Spleen (tissue), 11 donors: ENCODE results near the gene ZNF862. TPM values are rescaled to one million over a fixed set of nuclear protein-coding genes. Genes with fewer than 3 reads are reported as not detected.

Experiments used
- DNase-seq: peaks from one replicate; pipeline ENCODE4 v3.0.0-alpha.2; 2020
- H3K27ac ChIP-seq, 8 donors: fragments of 200-600 bp; sonication (generic) in 7 of 8; 1 replicate in 4 of 8; 2 replicates in 4 of 8; pipeline versions ENCODE4 v1.5.0 to v1.8.0; 2016 to 2021; ENCODE audit warnings: inconsistent platforms in 4 of 8, mild to moderate bottlenecking in 4 of 8, moderate library complexity in 1 of 8
- H3K27me3 ChIP-seq, 7 donors: fragments of 200-600 bp; sonication (generic) in 6 of 7; replicated peaks in 1 of 7; 1 replicate in 4 of 7; 2 replicates in 3 of 7; pipeline versions ENCODE4 v1.5.0 to v1.8.0; 2016 to 2021; ENCODE audit warnings: inconsistent platforms in 3 of 7, mild to moderate bottlenecking in 1 of 7
- H3K36me3 ChIP-seq, 6 donors: fragments of 200-600 bp; sonication (generic) in 5 of 6; 1 replicate in 4 of 6; 2 replicates in 2 of 6; pipeline versions ENCODE4 v1.5.0 to v1.8.0; 2016 to 2021; ENCODE audit warnings: inconsistent platforms in 2 of 6
- H3K4me1 ChIP-seq, 6 donors: fragments of 200-600 bp; sonication (generic) in 5 of 6; 1 replicate in 3 of 6; 2 replicates in 3 of 6; pipeline versions ENCODE4 v1.5.0 to v1.8.0; 2016 to 2021; ENCODE audit warnings: inconsistent platforms in 3 of 6
- H3K4me3 ChIP-seq, 8 donors: fragments of 200-600 bp; sonication (generic) in 7 of 8; 1 replicate in 4 of 8; 2 replicates in 4 of 8; pipeline versions ENCODE4 v1.5.0 to v1.8.0; 2016 to 2021; ENCODE audit warnings: inconsistent platforms in 4 of 8, mild to moderate bottlenecking in 4 of 8, moderate library complexity in 2 of 8
- H3K9me3 ChIP-seq, 8 donors: fragments of 200-600 bp; sonication (generic) in 7 of 8; 1 replicate in 4 of 8; 2 replicates in 4 of 8; pipeline versions ENCODE4 v1.5.0 to v1.8.0; 2016 to 2021; ENCODE audit warnings: inconsistent platforms in 4 of 8
- POLR2A ChIP-seq, 3 donors: fragments of 450-650 bp; IDR thresholded peaks; one replicate each; pipeline ENCODE4 v1.5.1; 2017; ENCODE audit warnings: antibody characterized with exemption in 3 of 3, mild to moderate bottlenecking in 1 of 3
- POLR2AphosphoS5 ChIP-seq, 3 donors: sonication (generic); formaldehyde crosslinking; IDR thresholded peaks; one replicate each; pipeline ENCODE4 v1.5.1; 2017; ENCODE audit warnings: antibody characterized with exemption in 3 of 3
- WGBS, 5 donors: extraction: QIAGEN DNeasy Blood & Tissue Kit in 3 of 5; methylation state at CpG; one replicate each; pipeline versions ENCODE4 v1.1.5 to v1.1.7; 2013 to 2018; 5-methylcytosine and 5-hydroxymethylcytosine counted together
- intact Hi-C: fragments of 100-400 bp; cut with DNase I; formaldehyde crosslinking; loops from one replicate; pipeline ENCODE4 v1.15.0; 2023; ENCODE audit warnings: low total_unique reads
- polyA plus RNA-seq, 3 donors: library from polyadenylated mRNA; stranded (reverse); fragments of 200-250 nt; gene quantifications; one replicate each; pipeline ENCODE4 v1.2.1, GENCODE V29; 2013
- total RNA-seq, 7 donors: library from RNA; depleted of rRNA in 3 of 7; stranded (reverse); fragments of >200 nt in 3 of 7; fragmentation: NEBNext Ultra II Directional in 4 of 7; extraction: Animal tissue kit (Norgen Biotek cat#: 25700) in 4 of 7; gene quantifications; one replicate each; pipeline versions ENCODE4 v1.1.0 to v1.2.1, GENCODE V29; 2016 to 2021
- TF ChIP-seq, protein P1 (sequence below), 11 experiments: fragments of 200-600 bp in 7 of 11; fragments of 450-650 bp in 4 of 11; sonication (generic) in 4 of 11; IDR thresholded peaks in 8 of 11; conservative IDR thresholded peaks in 3 of 11; 1 replicate in 7 of 11; 2 replicates in 4 of 11; pipeline versions ENCODE4 v1.4.0 to v1.8.0; 2016 to 2021; ENCODE audit warnings: antibody characterized with exemption in 11 of 11, inconsistent platforms in 4 of 11, mild to moderate bottlenecking in 1 of 11
- donor health status: healthy with polysubstance abuse.
- donor health status: DM: no; HTN: no; CAD: no; lungs with moderate emphysema.
- donor health status: DM: no; HTN: no; CAD: no.
- donor health status: Bipolar disorder and iron deficiency.
- donor health status: healthy.
- donor health status: DM: no; HTN: no; CAD: no.
- donor health status: DM: yes; HTN: yes; CAD: no.

The ZNF862 gene
- total and polyA plus RNA-seq, 10 donors = 4.4 to 39.8 (median 25.4) TPM

DNA sequence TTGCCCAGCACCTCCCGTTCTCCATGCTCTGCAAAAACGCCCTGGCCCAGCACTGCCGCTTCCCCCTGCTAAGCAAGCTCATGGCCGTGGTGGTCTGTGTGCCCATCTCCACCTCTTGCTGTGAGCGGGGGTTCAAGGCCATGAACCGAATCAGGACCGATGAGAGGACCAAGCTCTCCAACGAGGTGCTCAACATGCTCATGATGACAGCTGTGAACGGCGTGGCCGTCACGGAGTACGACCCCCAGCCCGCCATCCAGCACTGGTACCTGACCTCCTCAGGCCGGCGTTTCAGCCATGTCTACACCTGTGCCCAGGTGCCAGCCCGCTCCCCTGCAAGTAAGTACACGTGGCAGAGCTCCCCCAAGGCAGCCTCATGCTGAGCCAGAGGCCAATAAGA lies 24.0 kb downstream of the ZNF862 start:
- intact Hi-C loops = no loop called here
- Histone ChIP-seq H3K27ac (no peak overlapping the region), H3K9me3 (no peaks in the 10 kb centered on the region), H3K36me3 (peaks cover 4 to 89% (median 46%) of the 10 kb centered on the region in 6 donors), H3K4me1 (peaks cover 0 to 35% (median 29%) of the 10 kb centered on the region in 6 donors), H3K4me3 (no peak overlapping the region), H3K27me3 (no peaks in the 10 kb centered on the region)
- WGBS, 5 donors = 89 to 94% (median 90%) methylated on average over 15 to 18 of the region's 18 CpGs
- no peak for DNase-seq
- TF ChIP-seq, protein P1, sequence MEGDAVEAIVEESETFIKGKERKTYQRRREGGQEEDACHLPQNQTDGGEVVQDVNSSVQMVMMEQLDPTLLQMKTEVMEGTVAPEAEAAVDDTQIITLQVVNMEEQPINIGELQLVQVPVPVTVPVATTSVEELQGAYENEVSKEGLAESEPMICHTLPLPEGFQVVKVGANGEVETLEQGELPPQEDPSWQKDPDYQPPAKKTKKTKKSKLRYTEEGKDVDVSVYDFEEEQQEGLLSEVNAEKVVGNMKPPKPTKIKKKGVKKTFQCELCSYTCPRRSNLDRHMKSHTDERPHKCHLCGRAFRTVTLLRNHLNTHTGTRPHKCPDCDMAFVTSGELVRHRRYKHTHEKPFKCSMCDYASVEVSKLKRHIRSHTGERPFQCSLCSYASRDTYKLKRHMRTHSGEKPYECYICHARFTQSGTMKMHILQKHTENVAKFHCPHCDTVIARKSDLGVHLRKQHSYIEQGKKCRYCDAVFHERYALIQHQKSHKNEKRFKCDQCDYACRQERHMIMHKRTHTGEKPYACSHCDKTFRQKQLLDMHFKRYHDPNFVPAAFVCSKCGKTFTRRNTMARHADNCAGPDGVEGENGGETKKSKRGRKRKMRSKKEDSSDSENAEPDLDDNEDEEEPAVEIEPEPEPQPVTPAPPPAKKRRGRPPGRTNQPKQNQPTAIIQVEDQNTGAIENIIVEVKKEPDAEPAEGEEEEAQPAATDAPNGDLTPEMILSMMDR (IDR thresholded peaks at IDR 0.05 in 8 of 11, conservative IDR thresholded peaks at IDR 0.05 in 3 of 11) = no peak
- no peak for TF ChIP-seq POLR2A (IDR thresholded peaks at IDR 0.05)
- no peak for TF ChIP-seq POLR2AphosphoS5 (IDR thresholded peaks at IDR 0.05)

DNA sequence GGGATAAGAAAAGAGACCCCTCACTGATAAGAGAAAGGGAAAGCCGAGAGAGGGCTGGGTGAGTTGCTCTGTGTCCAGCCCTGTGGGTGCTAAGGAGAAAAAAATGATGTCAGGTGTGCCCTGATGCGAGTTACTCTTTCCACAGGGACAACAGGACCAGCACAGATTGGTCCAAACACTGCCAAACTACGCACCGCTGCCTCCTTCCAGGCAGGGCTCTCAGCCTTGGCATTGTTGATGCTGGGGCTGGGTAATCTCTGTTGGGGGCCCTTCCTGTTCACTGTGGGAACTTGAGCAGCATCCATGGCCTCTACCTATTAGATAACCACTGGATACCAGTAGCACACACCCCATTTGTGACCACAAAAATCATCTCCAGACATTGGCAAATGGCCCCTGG lies 25.3 kb downstream of the ZNF862 start:
- no peaks in the 10 kb centered on the region for H3K27me3 ChIP-seq
- peaks cover 4 to 83% (median 46%) of the 10 kb centered on the region in 6 donors for H3K36me3 ChIP-seq
- no peak for DNase-seq
- H3K4me1 ChIP-seq = peaks cover 7 to 48% (median 42%) of the 10 kb centered on the region in 6 donors
- WGBS, 5 donors = 89 to 100% (median 92%) methylated on average over 4 of the region's 4 CpGs
- TF ChIP-seq POLR2A (IDR thresholded peaks at IDR 0.05) (no peak), POLR2AphosphoS5 (IDR thresholded peaks at IDR 0.05) (no peak)
- TF ChIP-seq, protein P1 (IDR thresholded peaks at IDR 0.05 in 8 of 11, conservative IDR thresholded peaks at IDR 0.05 in 3 of 11) = no peak
- intact Hi-C loops = no loop called here
- no peaks in the 10 kb centered on the region for H3K9me3 ChIP-seq
- no peak overlapping the region for H3K4me3 ChIP-seq
- H3K27ac ChIP-seq = peak overlapping the region in 1 of 8 donors; percentile 83

DNA sequence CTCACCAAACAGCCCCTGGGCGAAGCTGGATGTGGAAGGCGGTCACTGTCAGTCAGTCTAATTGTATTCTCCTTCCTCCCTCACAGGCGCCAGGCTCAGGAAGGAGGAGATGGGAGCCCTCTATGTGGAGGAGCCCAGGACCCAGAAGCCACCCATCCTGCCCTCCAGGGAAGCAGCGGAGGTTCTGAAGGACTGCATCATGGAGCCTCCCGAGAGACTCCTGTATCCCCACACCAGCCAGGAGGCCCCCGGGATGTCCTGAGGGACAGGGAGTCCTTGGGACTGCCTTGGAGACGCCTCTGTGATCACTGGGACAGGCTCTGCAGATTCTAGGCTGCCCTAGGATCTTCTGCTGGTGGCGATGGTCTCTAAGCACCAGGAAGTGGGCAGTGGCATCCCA lies 25.8 kb downstream of the ZNF862 start:
- WGBS, 5 donors = 76 to 98% (median 87%) methylated on average over 7 to 8 of the region's 8 CpGs
- Histone ChIP-seq H3K4me3 (no peak overlapping the region), H3K4me1 (peaks cover 12 to 53% (median 47%) of the 10 kb centered on the region in 6 donors), H3K27ac (peak overlapping the region in 3 of 8 donors; percentile 75 to 83 (median 79)), H3K36me3 (peaks cover 4 to 78% (median 46%) of the 10 kb centered on the region in 6 donors), H3K9me3 (no peaks in the 10 kb centered on the region), H3K27me3 (no peaks in the 10 kb centered on the region)
- DNase-seq = no peak
- no peak for TF ChIP-seq POLR2AphosphoS5 (IDR thresholded peaks at IDR 0.05)
- TF ChIP-seq POLR2A (IDR thresholded peaks at IDR 0.05) = no peak
- TF ChIP-seq, protein P1 (IDR thresholded peaks at IDR 0.05 in 8 of 11, conservative IDR thresholded peaks at IDR 0.05 in 3 of 11) = no peak
- intact Hi-C loops = no loop called here

DNA sequence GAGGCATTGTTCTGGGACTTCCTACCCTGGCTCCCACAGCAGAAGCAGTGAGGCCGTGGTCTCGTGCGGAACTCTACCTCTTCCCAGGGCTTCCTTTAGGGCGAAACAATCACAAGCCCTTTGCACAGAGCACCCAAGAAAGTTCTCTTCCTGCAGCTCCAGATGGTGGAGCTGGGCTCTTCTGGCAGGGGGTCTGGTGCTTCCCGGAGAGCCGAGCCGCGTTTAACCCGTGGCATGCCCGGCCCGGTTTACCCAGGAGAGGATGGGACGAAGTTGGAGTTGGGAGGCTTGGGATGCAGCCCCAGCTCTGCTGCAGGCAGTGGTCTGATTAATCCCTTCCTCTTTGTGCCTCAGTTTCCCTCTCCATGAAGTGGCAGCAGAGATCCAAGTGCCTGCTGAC lies 26.6 kb downstream of the ZNF862 start:
- 88 to 94% (median 93%) methylated on average over 9 to 12 of the region's 12 CpGs for WGBS, 5 donors
- DNase-seq = no peak
- H3K4me3 ChIP-seq = no peak overlapping the region
- intact Hi-C loops = no loop called here
- H3K27me3 ChIP-seq = no peaks in the 10 kb centered on the region
- no peaks in the 10 kb centered on the region for H3K9me3 ChIP-seq
- H3K4me1 ChIP-seq = peaks cover 20 to 61% (median 54%) of the 10 kb centered on the region in 6 donors
- no peak for TF ChIP-seq POLR2A (IDR thresholded peaks at IDR 0.05)
- TF ChIP-seq, protein P1 (IDR thresholded peaks at IDR 0.05 in 8 of 11, conservative IDR thresholded peaks at IDR 0.05 in 3 of 11) = no peak
- no peak for TF ChIP-seq POLR2AphosphoS5 (IDR thresholded peaks at IDR 0.05)
- peak overlapping the region in 7 of 8 donors; percentile 48 to 83 (median 75) for H3K27ac ChIP-seq
- H3K36me3 ChIP-seq = peaks cover 4 to 71% (median 41%) of the 10 kb centered on the region in 6 donors
